ENCODE measurements around the gene ARRDC5. TPM values are rescaled to one million over a fixed set of nuclear protein-coding genes. Genes with fewer than 3 reads are reported as not detected.

ARRDC5 gene
- total RNA-seq, 2 experiments from 2014 or later = 0.55 to 0.81 TPM

DNA sequence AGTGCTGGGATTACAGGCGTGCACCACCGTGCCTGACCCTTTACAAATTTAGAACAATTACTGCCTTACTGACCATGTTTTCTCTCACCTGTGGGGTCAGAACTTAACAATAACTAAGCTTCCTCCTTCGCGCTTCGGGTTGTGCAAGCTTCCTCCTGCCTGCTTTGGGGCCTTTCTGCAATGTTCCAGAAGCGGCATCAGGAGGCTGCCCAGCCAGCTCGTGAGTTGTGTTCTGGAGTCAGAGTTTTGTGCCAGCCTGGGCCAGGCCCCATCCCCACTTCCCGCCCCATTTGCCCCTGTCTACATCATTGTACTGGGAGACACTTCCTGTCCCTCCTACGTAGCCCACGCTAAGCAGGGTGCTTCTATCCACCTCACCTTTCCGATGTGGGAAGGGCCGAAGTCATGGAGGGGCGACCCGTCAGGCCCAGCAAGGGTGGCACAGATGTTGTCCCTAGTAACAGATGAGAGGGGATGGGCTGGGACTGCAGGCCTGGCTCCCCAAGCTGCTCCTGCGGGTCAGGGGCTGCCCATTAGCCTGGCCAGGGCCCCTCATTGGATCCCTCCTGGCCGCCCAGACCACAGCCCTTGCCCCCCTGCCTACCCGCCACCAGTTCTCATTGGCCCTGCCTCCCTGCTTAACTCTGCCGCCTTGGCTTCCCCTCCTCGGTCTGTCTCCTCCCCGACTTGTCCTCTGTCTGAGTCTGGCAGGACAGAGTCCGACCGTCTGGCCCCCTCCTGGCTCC, 20.0 kb upstream of the ARRDC5 start:
- Mint-ChIP-seq H3K36me3 (ENCODE audit: low read depth) (peaks cover 40% of the 10 kb centered on the region), H3K27me3 (ENCODE audit: low read depth) (no peaks in the 10 kb centered on the region), H3K4me3 (no peak overlapping the region), H3K9me3 (ENCODE audit: insufficient read depth) (no peaks in the 10 kb centered on the region), H3K4me1 (ENCODE audit: low read depth) (peaks cover 19% of the 10 kb centered on the region), H3K27ac (no peak overlapping the region)
- ChIA-PET POLR2A (no interaction called here), CTCF (no interaction called here)
- ATAC-seq (no peak), DNase-seq (no peak)

DNA sequence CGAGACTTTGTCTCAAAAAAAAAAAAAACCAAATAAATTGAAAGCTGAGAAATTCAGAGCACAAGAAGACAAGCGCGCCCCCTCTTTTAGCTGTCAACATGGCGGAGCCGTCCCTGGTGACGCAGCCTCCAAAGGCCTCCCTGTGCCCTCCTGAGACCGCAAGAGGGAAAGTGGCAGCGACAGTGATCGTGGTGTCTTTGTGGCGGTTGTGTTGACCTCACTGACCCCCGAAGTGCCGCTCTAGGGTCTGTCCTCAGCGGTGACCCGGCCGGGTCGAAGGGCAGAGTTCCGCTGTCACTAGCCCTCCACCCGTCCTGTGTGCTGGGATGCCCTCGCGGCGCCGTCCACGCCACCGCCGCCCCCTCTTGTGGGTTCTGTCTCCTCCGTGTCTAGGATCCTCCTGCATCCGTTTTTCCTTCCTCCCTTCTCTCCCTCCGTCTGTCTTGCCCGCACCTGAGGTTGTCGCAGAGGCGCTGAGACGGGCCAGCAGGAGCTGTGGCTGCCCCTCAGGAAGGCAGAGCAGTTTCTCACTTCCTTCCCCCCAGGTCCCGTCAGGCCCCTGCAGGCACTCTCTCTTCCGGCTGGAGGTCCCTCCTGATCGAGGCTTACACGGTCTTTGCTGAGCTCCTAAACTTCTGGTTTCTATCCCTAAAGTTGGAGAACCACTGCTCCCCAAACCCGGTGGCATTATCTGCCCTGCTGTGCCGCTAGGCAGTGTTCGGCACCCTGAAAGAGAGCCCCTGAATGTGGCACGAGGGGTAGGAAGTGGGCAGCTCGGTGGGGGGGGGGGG, 13.8 kb upstream of the ARRDC5 start:
- ChIA-PET CTCF (interaction anchor here (1.1 to 8.1 kb wide), 6 partner anchors 13 to 115 kb away, joined by 3 to 165 read pairs (median 4); partner anchors contain the start of gene PLIN3), POLR2A (interaction anchor here (0.8 to 1.9 kb wide), 4 partner anchors 14 to 86 kb away, joined by 3 to 7 read pairs (median 4); partner anchors contain the start of gene KDM4B)
- Mint-ChIP-seq H3K4me3 (peak overlapping the region; percentile 85), H3K27me3 (ENCODE audit: low read depth) (no peaks in the 10 kb centered on the region), H3K4me1 (ENCODE audit: low read depth) (peaks cover 61% of the 10 kb centered on the region), H3K36me3 (ENCODE audit: low read depth) (peaks cover 71% of the 10 kb centered on the region), H3K27ac (peak overlapping the region; percentile 95), H3K9me3 (ENCODE audit: insufficient read depth) (no peaks in the 10 kb centered on the region)
- ATAC-seq (peak; percentile 52), DNase-seq (peak; percentile 66)

DNA sequence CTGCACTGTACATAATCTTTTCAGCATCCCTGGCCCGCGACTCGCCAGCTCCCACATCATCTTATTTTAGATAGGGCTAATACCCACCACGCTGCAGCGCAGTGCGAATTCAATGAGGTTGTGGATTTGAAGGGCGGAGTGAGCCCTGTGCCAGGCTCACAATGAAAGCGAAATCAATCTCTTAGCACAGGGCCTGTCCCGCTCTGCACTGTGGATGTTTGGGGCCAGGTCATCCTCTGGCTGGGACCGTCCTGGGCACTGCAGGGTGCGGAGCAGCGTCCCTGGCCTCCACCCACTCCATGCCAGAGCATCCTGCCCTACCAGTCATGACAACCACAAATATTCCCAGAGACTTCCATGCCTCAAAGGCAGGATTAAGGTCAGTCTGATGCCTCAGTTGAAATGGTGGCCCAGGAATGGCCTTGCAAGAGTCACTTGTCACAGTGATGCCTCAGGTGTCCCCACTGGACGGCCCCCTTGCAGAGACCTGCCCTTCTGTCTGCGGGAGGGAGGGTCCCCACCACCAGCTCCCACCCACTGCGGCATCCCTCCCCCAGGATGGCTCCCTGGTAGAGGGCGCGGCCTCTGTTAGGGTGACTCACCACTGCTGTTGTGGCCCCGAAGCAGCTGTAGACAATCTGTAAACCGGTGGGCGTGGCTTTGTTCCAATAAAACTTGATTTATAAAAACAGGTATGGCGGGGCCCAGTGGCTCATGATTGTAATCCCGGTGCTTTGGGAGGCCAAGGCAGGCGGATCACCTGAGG, 12.2 kb upstream of the ARRDC5 start:
- CTCF ChIA-PET = interaction anchor here (1.0 to 8.1 kb wide), 5 partner anchors 45 to 124 kb away, joined by 4 to 165 read pairs (median 4); partner anchors contain the start of genes FEM1A and PLIN3
- peak overlapping the region; percentile 95 for H3K27ac Mint-ChIP-seq
- H3K27me3 Mint-ChIP-seq (ENCODE audit: low read depth) = no peaks in the 10 kb centered on the region
- peak overlapping the region; percentile 85 for H3K4me3 Mint-ChIP-seq
- ATAC-seq = peak; percentile 66
- peak; percentile 87 for DNase-seq
- peaks cover 76% of the 10 kb centered on the region for H3K36me3 Mint-ChIP-seq (ENCODE audit: low read depth)
- POLR2A ChIA-PET = interaction anchor here (0.6 to 1.2 kb wide), 3 partner anchors 47 to 124 kb away, joined by 3 to 4 read pairs (median 4); partner anchors contain the start of genes FEM1A, KDM4B and PLIN3
- peaks cover 63% of the 10 kb centered on the region for H3K4me1 Mint-ChIP-seq (ENCODE audit: low read depth)
- H3K9me3 Mint-ChIP-seq (ENCODE audit: insufficient read depth) = no peaks in the 10 kb centered on the region

DNA sequence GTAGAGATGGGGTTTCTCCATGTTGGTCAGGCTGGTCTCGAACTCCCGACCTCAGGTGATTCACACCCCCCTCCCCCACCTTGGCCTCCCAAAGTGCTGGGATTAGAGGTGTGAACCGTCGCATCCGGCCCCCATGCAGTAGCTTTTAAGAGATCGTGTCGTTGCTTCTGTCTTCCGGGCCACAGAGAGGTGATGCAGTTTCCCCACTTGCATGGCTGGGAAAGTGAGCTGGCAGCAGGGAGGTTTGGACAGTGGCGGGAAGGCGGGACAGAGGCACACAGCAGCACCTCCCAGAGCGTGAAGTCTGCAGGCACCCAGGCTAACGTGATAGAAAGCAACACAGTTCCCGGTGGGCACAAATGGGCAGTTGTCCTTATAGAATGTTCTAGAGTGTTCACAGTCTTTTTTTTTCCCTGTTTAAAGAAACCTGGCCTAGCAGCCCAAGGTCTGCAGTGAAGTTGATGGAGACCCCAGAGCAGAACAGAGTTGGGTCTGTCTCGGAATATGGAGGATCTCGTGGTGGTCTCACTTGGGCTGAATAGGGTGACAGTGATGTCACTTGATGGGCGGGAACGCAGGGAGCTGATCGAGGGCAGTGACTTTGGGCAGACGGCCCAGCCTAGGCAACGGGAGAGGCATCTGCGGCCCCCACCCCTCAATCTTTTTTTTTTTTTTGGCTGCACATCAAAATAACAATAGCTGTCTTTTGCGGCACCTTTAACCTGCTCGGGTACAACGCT, 11.5 kb upstream of the ARRDC5 start:
- POLR2A ChIA-PET = interaction anchor here (0.7 to 1.2 kb wide), 3 partner anchors 15 to 123 kb away, joined by 3 to 4 read pairs (median 3); partner anchors contain the start of genes FEM1A and KDM4B
- peak; percentile 67 for DNase-seq

DNA sequence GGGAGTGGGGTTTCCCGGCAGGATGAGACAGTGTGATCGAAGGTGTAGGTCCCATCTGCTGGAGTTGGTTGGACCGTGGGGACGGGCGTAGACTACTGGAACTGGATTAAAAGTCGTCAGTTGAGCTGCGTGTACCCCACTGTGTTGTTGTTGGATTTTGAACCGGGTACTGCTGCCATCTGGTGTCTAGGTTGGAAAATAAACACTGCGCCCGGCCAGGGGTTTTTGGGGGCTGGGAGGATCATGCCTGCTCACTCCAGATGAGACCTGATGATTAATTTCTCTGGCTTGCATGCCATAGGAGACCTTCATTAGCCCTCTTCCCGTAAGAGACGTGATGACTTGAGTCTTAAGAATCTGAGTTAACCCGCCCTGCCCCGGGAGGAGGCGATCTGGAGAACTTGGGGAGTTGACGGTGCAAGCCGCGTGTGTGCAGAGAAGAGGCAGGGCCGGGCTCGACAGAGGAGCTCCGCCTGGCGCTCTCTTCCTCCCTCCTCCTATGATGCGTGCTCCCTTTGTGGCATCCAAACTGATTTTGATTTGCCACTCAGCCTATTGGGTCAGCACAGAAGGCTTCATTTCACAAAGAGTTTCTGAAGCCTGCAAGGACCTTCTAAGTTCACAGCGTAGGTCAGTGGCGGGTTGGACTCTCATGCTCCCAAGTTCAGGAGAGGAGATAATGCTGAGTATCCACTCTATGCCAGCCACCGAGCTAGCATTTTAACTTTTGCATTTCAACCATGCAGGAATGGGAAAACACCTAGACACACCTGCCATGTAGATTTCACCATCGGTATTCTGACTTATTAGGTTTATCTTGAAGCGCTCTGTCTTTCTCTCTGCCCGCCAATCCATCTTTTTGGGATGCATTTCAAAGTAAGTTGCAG, 9.3 kb upstream of the ARRDC5 start:
- peak overlapping the region; percentile 79 for H3K4me3 Mint-ChIP-seq
- H3K36me3 Mint-ChIP-seq (ENCODE audit: low read depth) = peaks cover 63% of the 10 kb centered on the region
- peak; percentile 81 for DNase-seq
- no peaks in the 10 kb centered on the region for H3K9me3 Mint-ChIP-seq (ENCODE audit: insufficient read depth)
- ATAC-seq = peak; percentile 17
- peaks cover 63% of the 10 kb centered on the region for H3K4me1 Mint-ChIP-seq (ENCODE audit: low read depth)
- no peaks in the 10 kb centered on the region for H3K27me3 Mint-ChIP-seq (ENCODE audit: low read depth)
- ChIA-PET CTCF (interaction anchor here (0.7 to 8.1 kb wide), 29 partner anchors 14 to 187 kb away, joined by 3 to 165 read pairs (median 4); partner anchors contain the start of genes FEM1A, KDM4B, PLIN3 and TICAM1), POLR2A (interaction anchor here (0.9 to 1.7 kb wide), 4 partner anchors 39 to 711 kb away, joined by 3 to 9 read pairs (median 4); partner anchors contain the start of genes PLIN3 and SAFB)
- H3K27ac Mint-ChIP-seq = peak overlapping the region; percentile 84

More for the DNA sequence above, 11.5 kb upstream of the ARRDC5 start:
- Mint-ChIP-seq H3K27ac (peak overlapping the region; percentile 95), H3K27me3 (ENCODE audit: low read depth) (no peaks in the 10 kb centered on the region), H3K4me1 (ENCODE audit: low read depth) (peaks cover 63% of the 10 kb centered on the region), H3K36me3 (ENCODE audit: low read depth) (peaks cover 74% of the 10 kb centered on the region), H3K9me3 (ENCODE audit: insufficient read depth) (no peaks in the 10 kb centered on the region), H3K4me3 (peak overlapping the region; percentile 85)
- CTCF ChIA-PET = interaction anchor here (0.5 to 8.1 kb wide), 6 partner anchors 27 to 117 kb away, joined by 3 to 165 read pairs (median 6); partner anchors contain the start of gene PLIN3
- no peak for ATAC-seq

DNA sequence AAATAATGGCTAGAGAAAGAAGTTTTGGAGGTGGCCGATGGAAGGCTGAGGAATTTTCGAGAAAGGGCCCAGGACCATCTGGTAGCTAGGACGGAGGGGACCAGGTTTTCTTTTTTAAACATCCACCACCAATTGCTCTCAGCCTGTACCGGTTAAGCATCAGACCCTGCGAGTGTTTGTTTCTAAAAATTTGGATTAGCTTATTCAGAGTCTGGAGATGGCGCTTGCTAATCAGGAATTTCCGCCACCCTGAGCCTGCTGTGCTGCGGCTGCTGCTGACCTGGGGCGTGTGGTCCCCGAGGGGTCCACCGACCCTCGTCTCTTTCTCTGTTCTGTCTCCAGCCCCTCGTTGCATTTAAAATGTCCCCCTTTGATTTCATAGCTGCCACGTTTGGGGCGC, 8.6 kb upstream of the ARRDC5 start:
- Mint-ChIP-seq H3K36me3 (ENCODE audit: low read depth) (peaks cover 58% of the 10 kb centered on the region), H3K27me3 (ENCODE audit: low read depth) (no peaks in the 10 kb centered on the region), H3K9me3 (ENCODE audit: insufficient read depth) (no peaks in the 10 kb centered on the region), H3K27ac (peak overlapping the region; percentile 84), H3K4me1 (ENCODE audit: low read depth) (peaks cover 57% of the 10 kb centered on the region), H3K4me3 (peak overlapping the region; percentile 79)
- DNase-seq (no peak), ATAC-seq (no peak)
- CTCF ChIA-PET = interaction anchor here (0.7 to 8.1 kb wide), 21 partner anchors 15 to 187 kb away, joined by 3 to 165 read pairs (median 5); partner anchors contain the start of genes FEM1A, KDM4B and PLIN3
- POLR2A ChIA-PET = interaction anchor here (1.1 to 1.7 kb wide), 3 partner anchors 38 to 120 kb away, joined by 3 to 9 read pairs (median 6); partner anchors contain the start of gene PLIN3

DNA sequence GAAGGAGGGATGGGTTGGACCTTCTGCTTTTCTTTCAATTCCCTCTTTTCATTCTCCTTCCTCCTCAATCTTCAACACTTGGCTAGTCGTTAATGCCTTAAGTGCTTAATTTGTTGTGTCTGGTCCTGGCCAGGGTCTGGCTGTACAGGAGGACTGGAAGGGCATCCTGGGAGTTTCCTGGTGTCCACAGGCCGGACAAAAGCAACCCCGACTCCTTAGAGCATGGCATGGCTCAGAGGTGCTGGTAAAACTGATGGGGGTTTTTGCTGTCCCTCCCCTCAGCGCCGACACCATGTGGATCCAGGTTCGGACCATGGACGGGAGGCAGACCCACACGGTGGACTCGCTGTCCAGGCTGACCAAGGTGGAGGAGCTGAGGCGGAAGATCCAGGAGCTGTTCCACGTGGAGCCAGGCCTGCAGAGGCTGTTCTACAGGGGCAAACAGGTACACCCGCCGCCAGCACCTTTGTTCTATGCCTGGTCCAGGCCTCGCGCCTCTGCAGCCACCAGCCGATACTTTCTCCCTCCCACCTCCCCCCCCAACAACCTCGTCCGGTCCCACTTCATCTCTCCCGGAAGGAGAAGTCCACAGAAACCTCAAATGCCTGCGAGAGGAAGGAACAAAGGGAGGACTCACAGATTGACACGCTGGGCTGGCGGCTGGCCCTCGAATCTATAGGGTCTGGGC, 8.0 kb upstream of the ARRDC5 start:
- peak overlapping the region; percentile 84 for H3K27ac Mint-ChIP-seq
- H3K9me3 Mint-ChIP-seq (ENCODE audit: insufficient read depth) = no peaks in the 10 kb centered on the region
- DNase-seq (peak; percentile 53), ATAC-seq (no peak)
- peaks cover 54% of the 10 kb centered on the region for H3K36me3 Mint-ChIP-seq (ENCODE audit: low read depth)
- ChIA-PET CTCF (interaction anchor here (1.0 to 8.1 kb wide), 14 partner anchors 16 to 186 kb away, joined by 3 to 165 read pairs (median 8); partner anchors contain the start of genes FEM1A, KDM4B and PLIN3), POLR2A (interaction anchor here (1.2 to 1.7 kb wide), 2 partner anchors 37 to 120 kb away, joined by 3 to 9 read pairs; no protein-coding TSS in a partner anchor)
- peaks cover 53% of the 10 kb centered on the region for H3K4me1 Mint-ChIP-seq (ENCODE audit: low read depth)
- peak overlapping the region; percentile 79 for H3K4me3 Mint-ChIP-seq
- no peaks in the 10 kb centered on the region for H3K27me3 Mint-ChIP-seq (ENCODE audit: low read depth)

DNA sequence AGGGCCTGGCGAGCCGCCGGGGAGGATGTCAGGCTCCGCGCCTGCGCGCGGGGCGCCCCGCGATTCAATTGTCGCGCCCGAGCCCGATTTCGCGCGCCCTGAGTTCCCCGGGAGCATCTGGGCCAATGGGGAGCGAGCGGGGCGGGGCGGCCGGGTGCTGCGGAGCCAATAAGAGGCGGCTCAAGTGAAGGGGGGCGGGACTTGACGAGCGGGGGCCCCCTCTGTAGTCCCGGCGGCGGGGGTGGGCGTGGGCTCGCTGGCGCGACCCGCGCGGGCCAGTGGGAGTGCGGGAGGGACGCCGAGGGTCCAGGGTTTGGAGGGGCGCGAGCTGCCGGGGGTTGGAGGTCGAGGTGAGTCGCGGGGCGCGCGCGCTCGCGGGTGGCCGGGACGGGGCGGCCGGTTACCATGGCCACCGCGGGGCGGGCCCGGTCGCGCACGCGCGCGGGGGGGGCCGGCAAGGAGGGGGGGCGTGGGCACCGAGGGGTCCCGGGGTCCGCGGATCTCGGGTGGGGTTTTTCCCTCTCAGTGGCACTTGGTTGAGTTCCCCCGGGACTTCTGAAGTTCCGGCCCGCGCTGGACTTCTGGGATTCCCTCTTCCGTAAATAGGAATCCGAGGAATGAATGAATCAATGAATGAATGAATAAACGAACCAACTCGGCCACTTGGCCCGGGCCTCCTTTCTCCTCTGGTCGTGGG, 7.3 kb upstream of the ARRDC5 start:
- H3K27ac Mint-ChIP-seq = peak overlapping the region; percentile 84
- peaks cover 46% of the 10 kb centered on the region for H3K4me1 Mint-ChIP-seq (ENCODE audit: low read depth)
- ChIA-PET CTCF (interaction anchor here (6.5 kb wide), 1 partner anchor 98 kb away, joined by 94 read pairs; no protein-coding TSS in a partner anchor), POLR2A (no interaction called here)
- no peaks in the 10 kb centered on the region for H3K9me3 Mint-ChIP-seq (ENCODE audit: insufficient read depth)
- H3K4me3 Mint-ChIP-seq = peak overlapping the region; percentile 79
- peak; percentile 98 for DNase-seq
- no peaks in the 10 kb centered on the region for H3K27me3 Mint-ChIP-seq (ENCODE audit: low read depth)
- peaks cover 47% of the 10 kb centered on the region for H3K36me3 Mint-ChIP-seq (ENCODE audit: low read depth)
- peak; percentile 83 for ATAC-seq
